Measurements from ENCODE around the gene NFKBIZ.

NFKBIZ gene

GRCh38 chr3:101827211-101828174, 21.8 kb upstream of the NFKBIZ start:
- peak; percentile 61 for DNase-seq

DNA sequence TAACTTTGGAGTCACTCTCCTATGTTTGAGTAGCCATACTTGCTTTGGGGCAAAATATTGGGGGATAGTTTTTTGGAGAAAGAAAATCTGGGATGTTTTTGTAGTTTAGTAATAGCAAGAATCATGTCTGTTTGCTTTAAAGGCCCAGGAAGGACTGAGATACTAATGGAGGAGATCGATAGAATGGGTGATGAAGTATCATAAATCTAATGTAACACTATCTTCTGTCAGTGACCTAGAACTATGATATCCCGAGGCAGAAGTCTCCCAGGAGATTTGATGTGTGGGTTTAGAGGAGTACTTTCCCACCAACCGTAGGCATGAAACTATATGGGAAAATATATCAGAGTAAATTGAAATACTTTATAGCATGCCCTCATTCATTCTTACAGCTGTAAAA, 21.0 kb upstream of the NFKBIZ start:
- DNase-seq = no peak

DNA sequence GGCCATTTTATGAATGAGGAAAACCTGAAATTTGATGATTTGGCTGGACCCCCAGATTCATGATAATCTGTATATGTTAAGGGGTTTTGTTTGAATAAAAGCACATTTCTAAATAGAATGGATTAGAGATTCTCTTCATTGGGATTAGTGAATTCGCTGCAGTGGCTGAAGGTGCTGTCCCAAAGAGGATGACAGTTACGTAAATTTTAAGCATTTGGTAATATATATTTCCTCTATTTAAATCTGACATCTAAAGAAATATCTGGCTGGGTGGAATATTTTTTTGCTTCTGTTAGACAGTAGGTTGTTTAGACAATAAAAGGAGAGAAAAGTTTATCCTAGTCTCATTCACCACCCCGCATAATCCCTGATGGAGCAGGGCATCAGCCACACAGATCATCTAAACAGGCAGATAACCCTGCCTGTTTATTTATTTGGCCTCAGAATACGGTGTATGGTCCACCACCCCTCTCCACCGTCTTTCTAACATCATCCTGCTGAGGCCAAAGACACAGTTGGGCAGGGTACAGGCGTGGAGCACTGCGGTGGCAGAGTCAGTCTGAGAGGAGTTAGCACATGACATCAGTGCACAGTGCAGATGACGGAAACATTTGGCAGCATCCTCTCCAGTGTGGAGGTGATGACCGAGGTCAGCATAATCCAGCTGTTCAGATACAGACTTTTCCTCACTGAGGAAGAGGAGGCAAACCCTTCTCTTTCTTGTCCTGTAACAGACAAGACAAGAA, 20.4 kb upstream of the NFKBIZ start:
- no peak for DNase-seq

DNA sequence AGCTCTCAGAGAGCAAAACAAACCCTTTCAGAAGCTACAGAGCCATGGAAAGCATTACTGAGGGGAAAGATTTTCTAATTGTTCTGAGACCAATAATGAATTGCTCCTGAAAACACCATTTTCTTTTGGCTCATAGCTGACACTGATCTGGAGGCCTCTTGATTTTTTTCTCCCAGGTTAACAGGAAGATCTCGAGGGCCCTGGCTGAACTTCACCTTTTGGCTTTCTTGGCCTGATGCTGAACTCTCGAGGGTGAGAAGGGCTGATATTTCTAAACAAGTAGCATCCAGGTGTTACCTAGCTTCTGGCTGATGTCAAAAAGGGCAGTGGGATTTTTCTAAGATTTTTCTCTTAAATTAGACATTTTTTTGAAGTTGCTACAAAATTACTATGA, 19.9 kb upstream of the NFKBIZ start:
- DNase-seq = no peak

DNA sequence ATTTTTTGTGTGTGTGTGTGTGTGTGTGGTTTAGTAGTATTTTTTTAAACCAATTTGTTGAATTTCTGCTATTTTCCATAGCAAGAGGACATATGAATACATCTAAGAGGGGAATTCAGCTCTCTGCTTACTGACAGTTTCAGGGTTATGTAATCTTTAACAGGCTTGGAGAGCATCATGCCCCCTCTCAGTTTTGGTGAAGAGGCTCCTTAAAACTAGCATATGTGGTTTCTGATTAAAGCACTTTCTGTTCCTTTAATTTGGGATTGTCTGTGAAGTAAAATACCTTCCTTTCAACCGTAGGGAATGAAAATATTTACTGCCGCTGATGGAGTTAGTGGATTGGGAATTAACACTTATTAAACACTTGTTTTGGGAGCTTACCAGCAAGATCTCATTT, 19.4 kb upstream of the NFKBIZ start:
- no peak for DNase-seq

DNA sequence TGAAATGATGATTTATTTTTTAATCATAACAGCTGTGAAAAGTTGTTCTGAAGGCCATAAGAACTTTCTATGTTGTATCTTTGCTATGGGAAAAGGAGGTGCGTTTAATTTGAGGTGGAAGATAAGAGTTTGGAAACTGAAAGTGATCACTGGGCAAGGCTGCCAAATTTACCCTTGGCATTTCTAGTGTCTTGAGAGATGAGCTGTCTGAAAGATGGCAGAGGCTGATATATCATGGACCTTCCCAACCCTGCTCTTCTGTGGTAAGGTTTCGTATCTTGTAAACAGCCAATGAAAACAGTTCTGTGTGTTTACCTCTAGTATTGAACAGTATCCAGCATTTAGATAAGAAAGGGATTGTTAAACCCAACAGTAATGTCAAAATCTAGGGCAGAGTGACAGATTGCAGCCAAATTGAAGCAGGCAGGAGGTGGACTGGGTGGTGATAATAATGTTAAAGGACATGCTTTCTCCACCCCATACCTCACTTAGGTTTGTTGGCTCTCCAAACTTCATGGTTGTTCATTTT, 15.8 kb upstream of the NFKBIZ start:
- DNase-seq = no peak

DNA sequence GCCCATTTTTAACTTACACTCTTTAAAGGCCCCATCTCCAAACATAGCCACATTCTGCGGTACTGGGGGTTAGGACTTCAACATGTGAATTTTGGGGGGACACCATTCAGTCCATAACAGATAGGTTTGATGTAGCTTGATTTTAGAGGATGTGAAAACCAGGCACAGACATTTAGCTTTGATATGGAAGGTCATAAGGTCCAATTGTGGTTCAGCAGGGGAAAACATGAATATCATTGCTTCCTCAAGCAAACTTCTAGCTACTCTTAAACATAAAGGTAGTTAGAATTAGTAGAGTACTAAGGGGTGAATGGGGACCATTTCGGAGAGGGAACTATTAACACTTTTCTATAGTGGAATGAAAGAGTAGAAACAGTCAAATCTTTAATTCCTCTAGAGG, 13.6 kb upstream of the NFKBIZ start:
- DNase-seq = no peak

GRCh38 chr3:101836160-101836559, 13.2 kb upstream of the NFKBIZ start:
- no peak for DNase-seq

DNA sequence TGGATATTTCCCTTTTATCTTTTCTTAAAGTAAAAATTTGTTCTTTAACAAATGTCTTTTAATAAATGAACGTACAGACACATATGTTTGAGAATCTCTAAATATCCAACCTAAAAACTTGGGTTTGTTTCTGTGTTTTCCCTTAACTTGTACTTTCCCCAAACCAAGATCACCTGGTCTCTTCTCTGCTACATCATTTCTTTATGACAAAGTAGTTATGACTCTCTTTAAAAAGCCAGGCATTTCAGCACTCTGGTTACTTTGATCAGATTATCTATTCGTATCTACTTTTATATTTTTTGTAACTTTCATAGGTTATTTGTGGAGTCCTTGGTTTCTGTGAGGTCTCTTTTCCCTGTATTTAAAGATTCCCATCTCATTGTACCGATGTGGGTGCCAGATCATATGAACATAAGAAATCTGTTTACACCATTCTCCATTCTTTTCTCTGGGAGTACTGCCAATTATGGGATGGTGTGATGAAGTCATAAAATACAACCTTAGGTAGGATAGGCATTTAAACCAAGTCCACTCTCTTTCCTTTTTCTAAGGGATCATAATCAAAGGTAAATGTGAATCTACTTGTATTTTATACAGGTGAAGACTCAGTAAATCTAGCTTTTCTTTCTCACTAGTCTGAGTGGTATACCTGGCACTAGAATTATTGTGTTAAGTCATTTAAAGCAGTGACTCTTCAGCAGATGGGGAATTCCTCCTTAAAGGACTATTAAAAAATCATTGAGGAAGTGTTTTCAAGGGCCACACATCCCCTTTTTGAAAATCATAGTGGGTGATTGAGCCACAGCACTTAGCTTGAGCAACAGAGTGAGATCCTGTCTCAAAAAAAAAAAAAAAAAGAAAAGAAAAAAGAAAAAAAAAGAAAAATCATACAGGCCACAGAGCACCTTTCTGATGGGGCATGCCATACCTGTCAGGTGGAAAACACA, 12.4 kb upstream of the NFKBIZ start:
- no peak for DNase-seq

GRCh38 chr3:101838691-101839090, 10.6 kb upstream of the NFKBIZ start:
- no peak for DNase-seq

GRCh38 chr3:101840066-101840465, 9.2 kb upstream of the NFKBIZ start:
- no peak for DNase-seq

DNA sequence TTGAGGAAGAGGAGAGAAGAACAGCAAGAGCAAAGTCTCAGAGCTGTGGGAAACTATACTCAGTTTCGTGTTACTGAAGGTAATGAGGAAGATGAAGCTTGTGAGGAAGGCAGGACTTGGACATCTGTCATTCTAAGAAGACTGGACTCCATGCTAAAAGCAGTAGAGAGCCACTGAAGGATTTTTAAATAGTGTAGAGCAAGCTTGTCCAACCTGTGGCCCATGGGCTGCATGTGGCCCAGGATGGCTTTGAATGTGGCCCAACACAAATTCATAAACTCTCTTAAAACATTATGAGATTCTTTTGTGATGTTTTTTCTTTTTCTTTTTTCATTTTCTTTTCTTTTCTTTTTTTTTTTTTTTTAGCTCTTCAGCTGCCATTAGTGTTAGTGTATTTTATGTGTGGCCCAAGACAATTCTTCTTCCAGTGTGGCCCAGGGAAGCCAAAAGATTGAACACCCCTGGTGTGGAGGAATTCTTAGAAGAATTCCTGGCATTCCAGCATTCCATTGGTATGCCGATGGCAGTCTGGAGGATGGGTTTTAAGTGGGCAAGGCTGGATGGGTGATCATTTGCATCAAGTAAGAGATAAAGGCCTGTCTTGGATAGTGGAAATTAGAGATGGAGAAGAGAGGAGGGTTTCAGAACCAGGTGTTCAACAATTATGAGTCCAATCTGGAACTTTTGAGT, 6.9 kb upstream of the NFKBIZ start:
- no peak for DNase-seq

GRCh38 chr3:101842935-101843330, 6.4 kb upstream of the NFKBIZ start:
- DNase-seq = no peak

DNA sequence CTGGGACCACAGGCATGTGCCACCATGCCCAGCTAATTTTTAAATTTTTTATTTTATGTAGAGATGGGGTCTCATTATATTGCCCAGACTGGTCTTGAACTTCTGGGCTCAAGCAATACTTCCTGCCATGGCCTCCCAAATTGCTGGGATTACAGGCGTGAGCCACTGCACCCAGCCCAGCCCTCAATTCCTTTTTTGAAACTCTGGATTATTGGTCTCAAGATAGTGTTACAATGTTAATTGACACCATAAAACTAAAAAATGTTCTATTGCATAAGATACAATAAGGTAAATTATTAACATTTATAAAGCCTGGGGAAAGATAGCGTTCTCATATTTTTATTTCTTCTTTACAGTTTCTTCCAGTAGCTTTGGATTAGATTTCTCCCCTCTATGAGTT, 3.9 kb upstream of the NFKBIZ start:
- DNase-seq = no peak

DNA sequence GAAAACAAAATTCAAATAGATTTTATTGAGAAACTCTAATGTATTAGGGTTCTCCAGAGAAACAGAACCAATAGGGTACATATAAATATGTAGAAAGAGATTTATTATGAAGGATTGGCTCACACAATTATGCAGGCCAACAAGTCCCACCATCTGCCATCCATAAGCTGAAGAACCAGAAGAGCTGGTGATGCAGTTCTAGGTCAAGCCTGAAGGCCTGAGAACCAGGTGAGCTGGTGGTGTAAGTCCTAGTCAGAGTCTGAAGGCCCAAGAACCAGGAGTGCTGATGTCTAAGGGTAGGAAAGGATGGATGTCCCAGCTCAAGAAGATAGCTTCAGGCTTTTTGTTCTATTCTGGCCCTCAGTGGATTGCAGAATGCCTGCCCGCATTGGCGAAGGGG, 2.6 kb upstream of the NFKBIZ start:
- no peak for DNase-seq

GRCh38 chr3:101847328-101847727, 2.0 kb upstream of the NFKBIZ start:
- DNase-seq = no peak

GRCh38 chr3:101848326-101848725, 988 bp upstream of the NFKBIZ start:
- no peak for DNase-seq

DNA sequence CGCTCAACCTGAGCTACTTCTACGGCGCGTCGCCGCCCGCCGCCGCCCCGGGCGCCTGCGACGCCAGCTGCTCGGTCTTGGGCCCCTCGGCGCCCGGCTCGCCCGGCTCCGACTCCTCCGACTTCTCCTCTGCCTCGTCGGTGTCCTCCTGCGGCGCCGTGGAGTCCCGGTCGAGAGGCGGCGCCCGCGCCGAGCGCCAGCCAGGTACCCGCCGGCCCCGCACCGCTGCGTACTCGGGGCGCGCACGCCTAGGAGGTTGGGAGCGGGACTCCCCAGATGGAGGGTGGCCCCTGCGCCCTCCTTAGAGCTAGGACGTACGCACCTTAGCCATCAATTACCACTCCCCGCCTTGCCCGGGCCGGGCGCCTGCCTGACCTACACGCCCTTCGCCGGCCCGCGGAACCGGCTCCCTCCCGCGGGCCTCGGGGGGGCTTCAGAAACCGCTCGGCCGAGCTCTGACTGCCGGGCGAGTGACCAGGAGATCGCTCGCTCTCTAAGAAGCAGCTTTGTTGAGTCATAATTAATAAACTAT, 466 bp downstream of the NFKBIZ start:
- DNase-seq = no peak

GRCh38 chr3:101850246-101851051, 1.1 kb downstream of the NFKBIZ start:
- DNase-seq = peak; percentile 67

GRCh38 chr3:101851072-101851770, 1.9 kb downstream of the NFKBIZ start:
- DNase-seq = no peak
